NCI-H128 (cell line): ENCODE data around the gene KCNMB1.

Source experiments
- DNase-seq: peaks from one replicate; lab custom pipeline; 2025; ENCODE audit not compliant: unreplicated experiment; lab: John Stamatoyannopoulos, UW

KCNMB1 gene

GRCh38 chr5:170416526-170416925 is 27.4 kb upstream of the KCNMB1 start:
- DNase-seq: no peak

- DNase-seq: no peak
Measured at GRCh38 chr5:170414786-170415185, 25.6 kb upstream of the KCNMB1 start.

GRCh38 chr5:170413897-170414296 is 24.7 kb upstream of the KCNMB1 start:
- DNase-seq: no peak

- no peak for DNase-seq
Measured at GRCh38 chr5:170411100-170411499, 21.9 kb upstream of the KCNMB1 start.

- no peak for DNase-seq
Measured at GRCh38 chr5:170410401-170410800, 21.2 kb upstream of the KCNMB1 start.

- DNase-seq: no peak
Measured at GRCh38 chr5:170408877-170409660, 19.9 kb upstream of the KCNMB1 start.

GRCh38 chr5:170408226-170408625 is 19.1 kb upstream of the KCNMB1 start:
- DNase-seq: peak; percentile 27

- DNase-seq: no peak
Measured at GRCh38 chr5:170407062-170407461, 17.9 kb upstream of the KCNMB1 start.

GRCh38 chr5:170405817-170406216 is 16.6 kb upstream of the KCNMB1 start:
- DNase-seq: no peak

GRCh38 chr5:170404398-170404797 is 15.2 kb upstream of the KCNMB1 start:
- no peak for DNase-seq

GRCh38 chr5:170403675-170404074 is 14.5 kb upstream of the KCNMB1 start:
- DNase-seq: no peak

GRCh38 chr5:170402508-170402907 is 13.3 kb upstream of the KCNMB1 start:
- no peak for DNase-seq

- no peak for DNase-seq
Measured at GRCh38 chr5:170397059-170397458, 7.9 kb upstream of the KCNMB1 start.

GRCh38 chr5:170393958-170394357 is 4.8 kb upstream of the KCNMB1 start:
- no peak for DNase-seq

GRCh38 chr5:170393235-170393634 is 4.1 kb upstream of the KCNMB1 start:
- DNase-seq: no peak

GRCh38 chr5:170390472-170390871 is 1.3 kb upstream of the KCNMB1 start:
- no peak for DNase-seq

GRCh38 chr5:170389550-170389892 is 354 bp upstream of the KCNMB1 start:
- no peak for DNase-seq

- no peak for DNase-seq
Measured at GRCh38 chr5:170387775-170388639, 1.2 kb downstream of the KCNMB1 start.

GRCh38 chr5:170386743-170387395 is 2.3 kb downstream of the KCNMB1 start:
- no peak for DNase-seq

GRCh38 chr5:170383227-170383626 is 5.9 kb downstream of the KCNMB1 start:
- no peak for DNase-seq

- no peak for DNase-seq
Measured at GRCh38 chr5:170382790-170383189, 6.4 kb downstream of the KCNMB1 start.
